ENCODE data around the gene RBM38.

DNA sequence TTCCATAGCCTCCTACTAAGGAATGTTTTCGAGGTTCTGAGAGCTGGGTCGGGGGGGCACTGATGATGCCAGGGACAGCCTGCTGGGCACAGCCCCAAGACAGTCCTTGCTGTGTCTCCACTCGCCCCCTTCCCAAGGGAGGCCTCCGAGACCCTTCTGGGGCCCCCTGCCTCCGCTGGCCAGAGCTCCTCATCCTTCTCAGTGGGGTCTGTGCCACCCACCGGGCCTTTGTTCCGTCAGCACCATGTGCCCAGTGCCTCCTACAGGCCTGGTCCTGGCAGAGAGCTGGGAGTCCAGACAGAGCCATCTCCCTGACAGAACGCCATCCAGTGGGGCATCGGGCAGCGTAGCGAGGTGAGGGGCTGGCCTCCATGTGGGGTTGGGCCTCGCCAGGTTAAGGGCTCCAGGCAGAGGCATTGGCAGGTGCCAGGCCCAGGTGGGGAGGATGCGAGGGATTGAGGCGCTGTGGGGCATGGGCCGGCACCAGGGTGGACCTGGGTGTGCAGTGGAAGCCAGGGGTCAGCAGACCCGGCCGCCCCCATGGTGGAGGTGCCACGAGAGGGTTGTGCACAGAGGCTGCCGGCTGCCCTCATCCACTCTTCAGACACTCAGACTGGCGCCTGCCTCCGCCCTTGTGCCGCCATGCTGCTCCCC, 13.3 kb downstream of the RBM38 start:
- TF ChIP-seq CTCF (IDR thresholded peaks at IDR 0.05) (no peak), ZFX (IDR thresholded peaks at IDR 0.05; ENCODE audit: borderline replicate concordance) (no peak)

All from 22Rv1 (cell line).